GM19467 (cell line): Measurements from ENCODE around the gene ORAI2.
"Not testable (repeated sequence)": the region's sequence is repeated elsewhere in the genome, so short reads cannot be mapped to it uniquely, and the experiment has no call there.

Experiments used
- ATAC-seq: cut with Tn5 transposase; IDR thresholded peaks from one replicate; pipeline ENCODE4 v1.9.1; 2021; ENCODE audit warnings: mild to moderate bottlenecking, moderate library complexity; ENCODE audit not compliant: unreplicated experiment

The ORAI2 gene

GRCh38 chr7:102468478-102469350 lies 35.3 kb downstream of the ORAI2 start:
- no peak for ATAC-seq

DNA sequence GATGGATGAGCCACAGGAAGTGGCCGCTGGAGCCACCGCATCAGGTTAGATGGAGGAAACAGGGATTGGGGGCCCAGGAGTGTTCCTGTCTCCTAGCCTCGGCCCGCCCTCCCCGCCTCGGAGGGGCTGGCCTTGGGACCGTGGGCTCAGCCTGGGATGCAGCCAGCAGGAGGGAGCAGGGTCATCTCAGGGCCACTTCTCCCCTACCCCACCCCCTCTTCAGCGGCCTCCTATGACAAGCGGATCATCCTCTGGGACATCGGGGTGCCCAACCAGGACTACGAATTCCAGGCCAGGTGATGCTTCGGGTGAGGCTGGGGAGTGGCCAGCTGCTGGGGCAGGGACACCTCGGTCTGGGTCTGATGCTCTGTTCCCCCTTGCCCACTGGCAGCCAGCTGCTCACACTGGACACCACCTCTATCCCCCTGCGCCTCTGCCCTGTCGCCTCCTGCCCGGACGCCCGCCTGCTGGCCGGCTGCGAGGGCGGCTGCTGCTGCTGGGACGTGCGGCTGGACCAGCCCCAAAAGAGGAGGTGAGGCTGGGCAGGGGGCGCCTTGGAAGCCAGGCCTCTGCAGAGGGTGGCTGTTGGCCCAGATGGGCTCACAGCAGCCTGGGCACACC lies 36.1 kb downstream of the ORAI2 start:
- no peak for ATAC-seq

- no peak for ATAC-seq
Observed at GRCh38 chr7:102469972-102470825, 36.8 kb downstream of the ORAI2 start.

DNA sequence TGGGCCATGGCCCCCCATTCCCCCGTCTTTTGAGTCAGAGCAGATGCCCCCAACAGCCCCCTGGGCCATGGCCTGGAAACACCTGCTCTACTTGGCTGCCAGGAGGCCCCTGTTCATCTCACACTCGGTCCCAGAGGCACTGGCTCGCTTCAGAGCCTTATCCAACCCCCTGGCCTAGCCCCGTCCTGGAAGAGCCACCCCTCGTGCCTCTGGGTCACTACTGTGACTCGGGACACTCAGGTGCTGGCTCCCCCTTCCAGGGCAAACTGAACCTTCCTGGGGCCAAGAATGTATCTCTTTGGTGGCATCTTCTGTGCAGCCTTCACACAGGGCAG lies 38.4 kb downstream of the ORAI2 start:
- no peak for ATAC-seq

DNA sequence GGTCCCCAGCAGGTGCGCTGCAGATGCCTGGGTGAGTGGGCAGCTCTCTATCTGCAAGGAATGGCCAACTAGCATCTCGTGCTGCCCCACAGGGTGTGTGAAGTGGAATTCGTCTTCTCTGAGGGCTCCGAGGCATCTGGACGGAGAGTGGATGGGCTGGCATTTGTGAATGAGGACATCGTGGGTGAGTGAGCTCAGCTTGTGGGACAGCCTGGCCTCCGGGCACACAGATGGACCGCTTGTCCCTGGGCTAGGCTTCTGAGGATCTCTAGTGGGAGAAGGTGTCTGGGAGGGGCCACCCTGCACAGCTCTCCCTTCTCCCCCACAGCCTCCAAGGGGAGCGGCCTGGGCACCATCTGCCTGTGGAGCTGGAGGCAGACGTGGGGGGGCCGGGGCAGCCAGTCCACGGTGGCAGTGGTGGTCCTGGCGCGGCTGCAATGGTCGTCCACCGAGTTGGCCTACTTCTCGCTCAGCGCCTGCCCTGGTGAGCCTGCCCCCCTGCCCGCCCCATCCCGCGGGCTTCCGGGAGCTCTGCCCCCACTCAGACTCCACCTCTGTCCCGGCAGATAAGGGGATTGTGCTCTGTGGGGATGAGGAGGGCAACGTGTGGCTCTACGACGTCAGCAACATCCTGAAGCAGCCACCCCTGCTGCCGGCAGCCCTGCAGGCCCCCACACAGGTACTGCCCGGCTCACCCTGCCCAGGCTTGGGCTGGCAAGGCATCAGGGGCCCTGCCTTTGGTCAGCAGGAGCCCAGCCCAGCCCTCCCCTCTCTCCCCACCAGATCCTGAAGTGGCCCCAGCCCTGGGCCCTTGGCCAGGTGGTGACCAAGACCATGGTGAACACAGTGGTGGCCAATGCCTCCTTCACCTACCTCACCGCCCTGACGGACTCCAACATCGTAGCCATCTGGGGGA lies 39.0 kb downstream of the ORAI2 start:
- ATAC-seq = no peak

DNA sequence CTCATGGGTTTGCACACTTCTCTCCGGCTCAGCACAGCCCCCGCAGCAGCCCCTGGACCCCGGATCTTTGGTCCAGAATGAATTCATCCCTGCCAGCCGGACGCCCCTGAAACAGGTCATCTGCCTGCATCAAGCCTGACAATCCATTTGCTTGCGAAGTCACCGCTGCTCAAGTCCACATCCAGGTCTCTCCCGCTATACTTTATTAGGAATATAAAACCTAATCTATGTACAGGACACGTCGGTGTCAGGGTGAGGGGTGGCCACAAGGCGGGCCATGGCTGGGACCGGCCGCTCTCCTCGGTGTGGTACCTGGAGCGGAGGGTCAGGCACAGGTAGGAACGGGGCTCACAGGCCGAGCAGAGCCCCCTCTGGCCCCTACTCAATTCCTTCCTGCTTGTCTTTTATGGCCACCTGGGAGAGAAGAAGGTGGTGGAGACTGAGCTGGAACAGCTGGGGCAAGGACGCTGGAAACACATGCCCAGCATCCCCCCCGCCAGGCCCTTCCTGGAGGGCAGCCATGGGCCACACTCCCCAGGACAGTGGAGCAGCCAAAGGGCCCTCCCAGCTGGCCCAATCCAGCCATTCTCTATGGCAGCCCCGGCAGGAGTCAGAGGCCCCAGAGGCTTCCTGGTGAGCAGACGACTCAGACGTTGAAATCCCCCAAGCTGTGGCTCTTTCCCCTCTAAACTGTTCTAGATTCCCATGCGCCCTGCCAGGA lies 40.1 kb downstream of the ORAI2 start:
- ATAC-seq = no peak

GRCh38 chr7:102474116-102474515 lies 40.7 kb downstream of the ORAI2 start:
- not testable (repeated sequence) for ATAC-seq

- not testable (repeated sequence) for ATAC-seq
Observed at GRCh38 chr7:102474736-102475435, 41.5 kb downstream of the ORAI2 start.

DNA sequence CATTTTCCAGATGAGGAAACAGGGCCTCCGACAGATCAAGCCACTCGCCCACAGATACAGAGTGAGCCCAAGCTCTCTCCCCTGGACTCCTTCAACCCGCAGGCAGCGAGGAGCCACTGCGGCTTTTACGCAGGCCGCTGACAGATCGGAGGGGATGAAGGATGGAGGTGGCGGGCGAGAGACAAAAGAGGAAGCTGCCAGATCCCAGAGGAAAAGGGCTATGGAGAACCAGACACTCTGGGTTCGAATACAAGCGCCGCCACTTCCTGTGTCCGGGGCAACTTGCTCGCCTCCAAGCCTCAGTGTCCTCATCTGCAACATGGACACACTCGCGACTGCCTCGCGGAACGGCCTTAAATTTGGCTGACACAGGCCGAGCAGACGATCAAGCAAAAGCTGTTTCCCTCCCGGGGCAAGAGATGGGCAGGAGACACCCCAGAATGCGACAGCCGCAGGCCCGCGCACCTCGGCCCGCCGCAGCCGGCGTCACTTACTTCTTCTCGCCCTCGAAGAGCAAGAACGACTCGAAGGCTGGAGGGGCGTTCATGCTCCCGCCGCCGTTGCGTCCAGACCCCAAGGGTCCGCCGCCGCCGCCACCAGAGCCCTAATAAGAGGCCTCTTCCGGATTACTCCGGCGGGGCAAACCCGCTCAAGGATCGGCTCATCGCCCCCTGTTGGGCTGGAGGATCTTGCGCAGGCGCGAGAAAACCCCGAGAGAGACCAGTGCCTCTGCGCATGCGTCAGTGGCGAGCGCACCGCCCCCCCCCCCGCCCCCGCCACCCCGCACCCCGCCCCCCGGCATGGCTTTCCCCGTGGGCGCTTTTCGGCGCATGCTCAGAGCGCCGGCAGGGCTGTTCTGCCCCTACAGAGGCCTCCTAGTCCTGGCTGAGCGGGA lies 45.2 kb downstream of the ORAI2 start, which contains the start of gene POLR2J:
Gene POLR2J, minus strand, starts transcription at position 609 of the 895 bp plus-strand sequence. Its CDS starts 62 bp downstream, at position 547.
- ATAC-seq = peak; percentile 82

GRCh38 chr7:102479209-102479584 lies 45.8 kb downstream of the ORAI2 start:
- not testable (repeated sequence) for ATAC-seq

- ATAC-seq = not testable (repeated sequence)
Observed at GRCh38 chr7:102479982-102480637, 46.7 kb downstream of the ORAI2 start.

GRCh38 chr7:102481962-102482361 lies 48.6 kb downstream of the ORAI2 start:
- not testable (repeated sequence) for ATAC-seq

- not testable (repeated sequence) for ATAC-seq
Observed at GRCh38 chr7:102484317-102484716, 50.9 kb downstream of the ORAI2 start.

DNA sequence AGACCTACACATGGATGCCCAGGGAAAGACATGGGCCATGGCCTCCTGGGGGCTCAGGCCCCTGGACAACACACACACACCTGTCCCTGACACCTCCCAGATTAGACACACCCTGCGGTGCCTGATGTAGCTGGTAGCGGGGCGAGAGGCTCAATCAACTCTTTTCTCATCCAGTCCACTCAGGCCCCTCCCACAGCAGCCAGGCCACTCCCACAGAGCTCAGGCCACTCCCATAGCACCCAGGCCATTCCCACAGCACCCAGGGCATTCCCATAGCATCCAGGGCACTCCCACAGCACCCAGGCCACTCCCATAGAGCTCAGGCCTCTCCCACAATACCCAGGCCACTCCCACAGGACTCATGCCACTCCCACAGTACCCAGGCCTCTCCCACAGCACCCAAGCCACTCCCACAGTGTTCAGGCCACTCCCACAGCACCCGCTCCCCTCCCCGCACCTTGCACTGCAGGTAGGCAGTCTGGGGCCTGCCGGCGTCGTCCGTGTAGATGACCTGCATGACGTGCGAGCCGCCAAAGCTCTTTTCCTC lies 57.2 kb downstream of the ORAI2 start:
- peak; percentile 29 for ATAC-seq

DNA sequence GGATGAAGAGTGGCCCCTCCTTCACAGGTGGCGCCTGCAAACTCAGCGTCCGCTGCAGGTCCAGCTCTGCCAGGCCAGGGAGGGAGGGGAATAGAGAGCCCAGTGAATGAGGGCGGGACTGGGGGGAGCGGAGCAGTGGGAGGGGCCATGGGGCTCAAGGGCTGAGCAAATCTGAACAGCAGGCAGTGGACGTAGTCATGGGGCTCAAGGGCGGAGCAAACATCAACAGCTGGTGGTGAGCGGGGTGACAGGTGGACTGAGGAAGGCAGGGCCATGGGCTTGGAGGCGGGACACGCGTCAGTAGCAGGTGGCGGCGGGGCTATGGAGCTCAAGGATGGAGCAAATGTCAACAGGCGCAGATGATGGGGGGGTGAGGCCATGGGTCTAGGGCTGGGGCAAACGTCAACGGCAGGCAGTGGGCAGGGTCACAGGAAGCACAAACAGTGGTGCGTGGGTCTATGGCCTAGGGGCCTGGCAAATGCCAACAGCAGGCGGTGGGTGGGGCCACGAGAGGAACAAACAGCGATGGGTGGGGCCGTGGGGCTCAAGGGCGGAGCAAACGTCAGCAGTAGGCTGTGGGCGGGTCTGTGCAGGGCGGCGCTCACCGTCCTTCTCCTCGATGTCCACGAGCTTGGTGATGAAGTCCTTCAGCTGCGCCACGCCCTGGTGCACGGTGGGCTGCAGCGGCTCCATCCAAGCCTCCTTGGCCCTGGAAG lies 60.0 kb downstream of the ORAI2 start:
- ATAC-seq = peak; percentile 42

- not testable (repeated sequence) for ATAC-seq
Observed at GRCh38 chr7:102494026-102494425, 60.7 kb downstream of the ORAI2 start.
